ENCODE measurements around the gene RADIL.

The RADIL gene

DNA sequence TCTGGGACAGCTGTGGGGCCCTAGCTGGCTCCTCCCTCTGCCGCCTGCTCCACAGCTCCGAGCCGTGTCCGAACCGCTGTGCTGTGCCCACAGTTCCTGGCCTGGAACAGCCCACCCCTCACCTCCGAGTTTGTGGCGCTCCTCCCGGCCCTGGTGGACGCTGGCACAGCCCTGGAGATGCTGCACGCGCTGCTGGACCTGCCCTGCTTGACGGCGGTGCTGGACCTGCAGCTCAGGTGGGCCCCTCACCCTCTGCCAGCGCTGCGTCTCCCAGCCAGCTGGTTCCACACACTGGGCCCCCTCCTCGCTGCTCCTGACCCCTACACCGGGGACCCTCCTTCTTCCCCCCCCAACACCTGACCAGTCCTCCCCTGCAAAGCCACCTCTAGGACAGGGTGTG lies 96.0 kb downstream of the RADIL start:
- Histone ChIP-seq H3K27ac (ENCODE audit: extremely low read depth, low read depth, low read length) (no peak overlapping the region), H3K36me3 (ENCODE audit: control insufficient read depth in 2 of 2, insufficient read depth in 1 of 2, low read length in 2 of 2) (peaks cover 0 to 54% of the 10 kb centered on the region in 2 experiments; a peak in 1 of 3 replicates), H3K4me1 (ENCODE audit: control insufficient read depth, insufficient read depth, low read length) (no peaks in the 10 kb centered on the region), H3K4me3 (ENCODE audit: low read depth, low read length) (no peak overlapping the region), H3K9me3 (ENCODE audit: control insufficient read depth, insufficient read depth, low read depth, low read length) (no peaks in the 10 kb centered on the region)
- POLR2A ChIA-PET: no interaction called here
- TF ChIP-seq ZNF341 (tag by site-specific recombination; IDR thresholded peaks at IDR 0.05; ENCODE audit: low read depth): 0 out of 2 replicates have a peak, but pooled peaks have one; percentile 18
- TF ChIP-seq, protein P1, sequence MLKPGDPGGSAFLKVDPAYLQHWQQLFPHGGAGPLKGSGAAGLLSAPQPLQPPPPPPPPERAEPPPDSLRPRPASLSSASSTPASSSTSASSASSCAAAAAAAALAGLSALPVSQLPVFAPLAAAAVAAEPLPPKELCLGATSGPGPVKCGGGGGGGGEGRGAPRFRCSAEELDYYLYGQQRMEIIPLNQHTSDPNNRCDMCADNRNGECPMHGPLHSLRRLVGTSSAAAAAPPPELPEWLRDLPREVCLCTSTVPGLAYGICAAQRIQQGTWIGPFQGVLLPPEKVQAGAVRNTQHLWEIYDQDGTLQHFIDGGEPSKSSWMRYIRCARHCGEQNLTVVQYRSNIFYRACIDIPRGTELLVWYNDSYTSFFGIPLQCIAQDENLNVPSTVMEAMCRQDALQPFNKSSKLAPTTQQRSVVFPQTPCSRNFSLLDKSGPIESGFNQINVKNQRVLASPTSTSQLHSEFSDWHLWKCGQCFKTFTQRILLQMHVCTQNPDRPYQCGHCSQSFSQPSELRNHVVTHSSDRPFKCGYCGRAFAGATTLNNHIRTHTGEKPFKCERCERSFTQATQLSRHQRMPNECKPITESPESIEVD (tag by site-specific recombination; IDR thresholded peaks at IDR 0.05): no peak
- CTCF ChIA-PET: no interaction called here

DNA sequence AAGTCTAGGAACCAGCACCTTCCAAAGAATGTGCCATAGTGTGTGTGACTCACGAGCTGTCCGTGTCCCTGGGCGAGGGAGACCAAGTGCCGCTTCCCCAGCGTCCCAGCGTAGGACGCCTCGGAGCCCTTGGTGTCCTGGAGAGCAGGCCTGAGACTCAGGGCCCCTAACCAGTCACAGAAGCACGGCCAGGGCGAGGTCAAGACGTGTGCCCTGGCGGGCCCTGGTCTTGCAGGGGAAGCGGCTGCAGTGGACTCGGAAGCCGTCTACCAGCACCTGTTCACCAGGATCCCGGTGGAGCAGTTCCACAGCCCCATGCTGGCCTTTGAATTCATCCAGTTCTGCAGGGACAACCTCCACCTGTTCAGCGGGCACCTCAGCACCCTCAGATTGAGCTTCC lies 97.5 kb downstream of the RADIL start:
- H3K4me3 ChIP-seq (ENCODE audit: low read depth, low read length): no peak overlapping the region
- CTCF ChIA-PET: interaction anchor here (1.1 kb wide), 1 partner anchor 11 kb away, joined by 6 read pairs; the partner anchor contains the start of gene AP5Z1
- TF ChIP-seq ZNF777 (tag by site-specific recombination; IDR thresholded peaks at IDR 0.05; ENCODE audit: borderline replicate concordance): no peak
- no peak for TF ChIP-seq ZNF416 (tag by site-specific recombination; IDR thresholded peaks at IDR 0.05)
- TF ChIP-seq ZSCAN30 (tag by site-specific recombination; IDR thresholded peaks at IDR 0.05): no peak
- no peak for TF ChIP-seq ZNF654 (tag by site-specific recombination; IDR thresholded peaks at IDR 0.05; ENCODE audit: low read depth)
- no peak for TF ChIP-seq ZNF596 (tag by site-specific recombination; IDR thresholded peaks at IDR 0.05)
- TF ChIP-seq, protein P2, sequence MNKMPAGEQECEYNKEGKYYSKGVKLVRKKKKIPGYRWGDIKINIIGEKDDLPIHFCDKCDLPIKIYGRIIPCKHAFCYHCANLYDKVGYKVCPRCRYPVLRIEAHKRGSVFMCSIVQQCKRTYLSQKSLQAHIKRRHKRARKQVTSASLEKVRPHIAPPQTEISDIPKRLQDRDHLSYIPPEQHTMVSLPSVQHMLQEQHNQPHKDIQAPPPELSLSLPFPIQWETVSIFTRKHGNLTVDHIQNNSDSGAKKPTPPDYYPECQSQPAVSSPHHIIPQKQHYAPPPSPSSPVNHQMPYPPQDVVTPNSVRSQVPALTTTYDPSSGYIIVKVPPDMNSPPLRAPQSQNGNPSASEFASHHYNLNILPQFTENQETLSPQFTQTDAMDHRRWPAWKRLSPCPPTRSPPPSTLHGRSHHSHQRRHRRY (tag by site-specific recombination; IDR thresholded peaks at IDR 0.05): no peak
- no peak for TF ChIP-seq GLI2 (tag by site-specific recombination; IDR thresholded peaks at IDR 0.05; ENCODE audit: borderline replicate concordance, low read depth)
- TF ChIP-seq REPIN1 (tag by site-specific recombination; IDR thresholded peaks at IDR 0.05; ENCODE audit: low read depth): no peak
- TF ChIP-seq, protein P3, sequence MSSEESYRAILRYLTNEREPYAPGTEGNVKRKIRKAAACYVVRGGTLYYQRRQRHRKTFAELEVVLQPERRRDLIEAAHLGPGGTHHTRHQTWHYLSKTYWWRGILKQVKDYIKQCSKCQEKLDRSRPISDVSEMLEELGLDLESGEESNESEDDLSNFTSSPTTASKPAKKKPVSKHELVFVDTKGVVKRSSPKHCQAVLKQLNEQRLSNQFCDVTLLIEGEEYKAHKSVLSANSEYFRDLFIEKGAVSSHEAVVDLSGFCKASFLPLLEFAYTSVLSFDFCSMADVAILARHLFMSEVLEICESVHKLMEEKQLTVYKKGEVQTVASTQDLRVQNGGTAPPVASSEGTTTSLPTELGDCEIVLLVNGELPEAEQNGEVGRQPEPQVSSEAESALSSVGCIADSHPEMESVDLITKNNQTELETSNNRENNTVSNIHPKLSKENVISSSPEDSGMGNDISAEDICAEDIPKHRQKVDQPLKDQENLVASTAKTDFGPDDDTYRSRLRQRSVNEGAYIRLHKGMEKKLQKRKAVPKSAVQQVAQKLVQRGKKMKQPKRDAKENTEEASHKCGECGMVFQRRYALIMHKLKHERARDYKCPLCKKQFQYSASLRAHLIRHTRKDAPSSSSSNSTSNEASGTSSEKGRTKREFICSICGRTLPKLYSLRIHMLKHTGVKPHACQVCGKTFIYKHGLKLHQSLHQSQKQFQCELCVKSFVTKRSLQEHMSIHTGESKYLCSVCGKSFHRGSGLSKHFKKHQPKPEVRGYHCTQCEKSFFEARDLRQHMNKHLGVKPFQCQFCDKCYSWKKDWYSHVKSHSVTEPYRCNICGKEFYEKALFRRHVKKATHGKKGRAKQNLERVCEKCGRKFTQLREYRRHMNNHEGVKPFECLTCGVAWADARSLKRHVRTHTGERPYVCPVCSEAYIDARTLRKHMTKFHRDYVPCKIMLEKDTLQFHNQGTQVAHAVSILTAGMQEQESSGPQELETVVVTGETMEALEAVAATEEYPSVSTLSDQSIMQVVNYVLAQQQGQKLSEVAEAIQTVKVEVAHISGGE (tag by site-specific recombination; conservative IDR thresholded peaks at IDR 0.05; ENCODE audit: low read depth): no peak
- TF ChIP-seq, protein P4, sequence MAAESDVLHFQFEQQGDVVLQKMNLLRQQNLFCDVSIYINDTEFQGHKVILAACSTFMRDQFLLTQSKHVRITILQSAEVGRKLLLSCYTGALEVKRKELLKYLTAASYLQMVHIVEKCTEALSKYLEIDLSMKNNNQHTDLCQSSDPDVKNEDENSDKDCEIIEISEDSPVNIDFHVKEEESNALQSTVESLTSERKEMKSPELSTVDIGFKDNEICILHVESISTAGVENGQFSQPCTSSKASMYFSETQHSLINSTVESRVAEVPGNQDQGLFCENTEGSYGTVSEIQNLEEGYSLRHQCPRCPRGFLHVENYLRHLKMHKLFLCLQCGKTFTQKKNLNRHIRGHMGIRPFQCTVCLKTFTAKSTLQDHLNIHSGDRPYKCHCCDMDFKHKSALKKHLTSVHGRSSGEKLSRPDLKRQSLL (tag by site-specific recombination; IDR thresholded peaks at IDR 0.05): no peak
- no peak for TF ChIP-seq ZSCAN16 (tag by site-specific recombination; IDR thresholded peaks at IDR 0.05)
- no peak for TF ChIP-seq ZNF302 (tag by site-specific recombination; IDR thresholded peaks at IDR 0.05; ENCODE audit: low read depth)
- no peak for TF ChIP-seq ZNF701 (tag by site-specific recombination; IDR thresholded peaks at IDR 0.05)
- POLR2A ChIA-PET: no interaction called here
- H3K4me1 ChIP-seq (ENCODE audit: control insufficient read depth, insufficient read depth, low read length): no peaks in the 10 kb centered on the region
- H3K9me3 ChIP-seq (ENCODE audit: control insufficient read depth, insufficient read depth, low read depth, low read length): no peaks in the 10 kb centered on the region
- no peak overlapping the region for H3K27ac ChIP-seq (ENCODE audit: extremely low read depth, low read depth, low read length)
- peaks cover 0 to 56% of the 10 kb centered on the region in 2 experiments; a peak in 1 of 3 replicates for H3K36me3 ChIP-seq (ENCODE audit: control insufficient read depth in 2 of 2, insufficient read depth in 1 of 2, low read length in 2 of 2)
